22Rv1 (cell line): ENCODE measurements around the gene RMRP.
A peak's percentile ranks its signal among the peaks of the same experiment; 100 is the strongest.

Experiments
- CTCF ChIP-seq: fragments of 450-650 bp; IDR thresholded peaks from 2 replicates; pipeline ENCODE4 v1.5.1; 2017; ENCODE audit warnings: mild to moderate bottlenecking
- ZFX ChIP-seq: fragments of 450-650 bp; IDR thresholded peaks from 2 replicates; pipeline ENCODE4 v1.6.1; 2017; ENCODE audit warnings: antibody characterized with exemption, borderline replicate concordance

GRCh38 chr9:35616681-35617459 lies 40.9 kb downstream of the RMRP start:
- TF ChIP-seq CTCF (peak; percentile 13; the same call in 1 of the 2 replicates), ZFX (no peak)
